A549 (cell line): ENCODE data around the gene HS6ST1. TPM values are rescaled to one million over a fixed set of nuclear protein-coding genes. Genes with fewer than 3 reads are reported as not detected.

Experiments used
- ATAC-seq, 2 experiments: fragments of 200-7000 bp in 1 of 2; fragments of >200 bp in 1 of 2; cut with Nextera tagmentation in 1 of 2; cut with Tn5 transposase in 1 of 2; 3 replicates each; pipeline versions ENCODE4 v1.8.0 to v1.9.1; 2018 to 2020; ENCODE audit warnings: mild to moderate bottlenecking in 1 of 2, moderate library complexity in 1 of 2
- CTCF ChIA-PET: fragments of 300-600 bp; sonication (Branson Sonifier 250); formaldehyde crosslinking; extraction: SDS; loops from one replicate; lab custom pipeline; 2021; ENCODE audit warnings: antibody characterized with exemption, inconsistent platforms; lab: Yijun Ruan, JAX
- POLR2A ChIA-PET: fragments of 350-600 bp; formaldehyde crosslinking; extraction: SDS; loops from one replicate; lab custom pipeline; 2021; ENCODE audit warnings: antibody characterized with exemption, inconsistent platforms; lab: Yijun Ruan, JAX
- DNase-seq, 2 experiments: peaks; one replicate each; pipeline versions ENCODE4 v3.0.0 to v3.0.0-alpha.2; 2011 to 2016; ENCODE audit warnings: low read depth in 1 of 2, low spot score in 1 of 2
- FAIRE-seq: peaks from 2 replicates; lab custom pipeline; 2011; peaks lifted over from hg19 to GRCh38; lab: Jason Lieb, UNC
- H3K27ac ChIP-seq, 2 experiments: fragments of >200 bp; sonication (Bioruptor Twin); formaldehyde crosslinking; 3 replicates each; pipeline ENCODE4 v1.5.1; 2016 to 2017
- H3K4me1 ChIP-seq: fragments of >200 bp; sonication (Bioruptor Twin); formaldehyde crosslinking; 3 replicates; pipeline ENCODE4 v1.6.1; 2016
- H3K4me2 ChIP-seq: fragments of >200 bp; sonication (Bioruptor Twin); formaldehyde crosslinking; 3 replicates; pipeline ENCODE4 v1.6.1; 2016
- H3K4me3 ChIP-seq: fragments of >200 bp; sonication (Bioruptor Twin); formaldehyde crosslinking; 3 replicates; pipeline ENCODE4 v1.5.1; 2016
- H3K9me3 ChIP-seq: fragments of >200 bp; sonication (Bioruptor Twin); formaldehyde crosslinking; 3 replicates; pipeline ENCODE4 v1.6.1; 2016
- ATOH8 ChIP-seq: fragments of 250-450 bp; sonication (Bioruptor Pico); IDR thresholded peaks from 2 replicates; pipeline ENCODE4 v1.5.0; 2020; ENCODE audit warnings: low read depth, mild to moderate bottlenecking, moderate library complexity
- BCL3 ChIP-seq: fragments of >200 bp; sonication (Bioruptor Twin); formaldehyde crosslinking; IDR thresholded peaks from 3 replicates; pipeline ENCODE4 v1.6.1; 2016
- CBX2 ChIP-seq: fragments of 200-600 bp; sonication (generic); IDR thresholded peaks from 2 replicates; pipeline ENCODE4 v1.6.1; 2016; ENCODE audit warnings: low read depth, mild to moderate bottlenecking, borderline replicate concordance
- CEBPB ChIP-seq, 2 experiments: fragments of >200 bp in 1 of 2; sonication (Bioruptor Twin) in 1 of 2; formaldehyde crosslinking in 1 of 2; IDR thresholded peaks; 2 replicates each; pipeline ENCODE4 v1.6.1; 2012 to 2016
- CHD2 ChIP-seq: fragments of 150-350 bp; IDR thresholded peaks from 2 replicates; pipeline ENCODE4 v1.6.1; 2014; ENCODE audit warnings: low read length; ENCODE audit not compliant: partially characterized antibody
- EHF ChIP-seq: fragments of 250-450 bp; sonication (Bioruptor Pico); IDR thresholded peaks from 2 replicates; pipeline ENCODE4 v1.5.0; 2020; ENCODE audit warnings: mild to moderate bottlenecking
- EP300 ChIP-seq, 2 experiments: fragments of >200 bp; sonication (Bioruptor Twin); formaldehyde crosslinking; IDR thresholded peaks; 2 replicates in 1 of 2; 3 replicates in 1 of 2; pipeline ENCODE4 v1.6.1; 2016 to 2017
- HOXA7 ChIP-seq: fragments of 250-450 bp; sonication (Bioruptor Pico); IDR thresholded peaks from 2 replicates; pipeline ENCODE4 v1.5.0; 2020; ENCODE audit warnings: mild to moderate bottlenecking, moderate library complexity
- HOXB5 ChIP-seq: fragments of 250-450 bp; sonication (Bioruptor Pico); IDR thresholded peaks from 2 replicates; pipeline ENCODE4 v1.5.0; 2020; ENCODE audit warnings: mild to moderate bottlenecking, moderate library complexity
- JUN ChIP-seq, 2 experiments: fragments of >200 bp; sonication (Bioruptor Twin); formaldehyde crosslinking; IDR thresholded peaks; 2 replicates in 1 of 2; 3 replicates in 1 of 2; pipeline ENCODE4 v1.6.1; 2016 to 2017
- KDM1A ChIP-seq: fragments of 200-600 bp; sonication (generic); IDR thresholded peaks from 2 replicates; pipeline ENCODE4 v1.6.1; 2016; ENCODE audit warnings: low read depth, mild to moderate bottlenecking
- MAZ ChIP-seq: fragments of 150-350 bp; IDR thresholded peaks from 2 replicates; pipeline ENCODE4 v1.6.1; 2014; ENCODE audit warnings: antibody characterized with exemption, low read depth, low read length, borderline replicate concordance
- NPAS2 ChIP-seq: fragments of 250-450 bp; sonication (Bioruptor Pico); IDR thresholded peaks from 2 replicates; pipeline ENCODE4 v1.8.0; 2022; ENCODE audit warnings: mild to moderate bottlenecking, moderate library complexity, borderline replicate concordance
- NR3C1 ChIP-seq: fragments of >200 bp; sonication (Bioruptor Twin); formaldehyde crosslinking; IDR thresholded peaks from 3 replicates; pipeline ENCODE4 v1.6.1; 2017
- RAD21 ChIP-seq, 2 experiments: fragments of >200 bp in 1 of 2; sonication (Bioruptor Twin) in 1 of 2; formaldehyde crosslinking in 1 of 2; IDR thresholded peaks in 1 of 2; conservative IDR thresholded peaks in 1 of 2; 2 replicates in 1 of 2; 3 replicates in 1 of 2; pipeline ENCODE4 v1.6.1; 2012 to 2018; ENCODE audit warnings: inconsistent platforms in 1 of 2
- RARB ChIP-seq: fragments of 250-450 bp; sonication (Bioruptor Pico); IDR thresholded peaks from 2 replicates; pipeline ENCODE4 v1.8.0; 2021; ENCODE audit warnings: mild to moderate bottlenecking, moderate library complexity
- RCOR1 ChIP-seq: fragments of 150-350 bp; IDR thresholded peaks from 2 replicates; pipeline ENCODE4 v1.6.1; 2014; ENCODE audit warnings: antibody characterized with exemption, low read length, low read depth
- REST ChIP-seq: fragments of 200-600 bp; sonication (generic); IDR thresholded peaks from 2 replicates; pipeline ENCODE4 v1.6.1; 2016; ENCODE audit warnings: antibody characterized with exemption, mild to moderate bottlenecking, moderate library complexity
- RFX5 ChIP-seq: fragments of 450-650 bp; IDR thresholded peaks from 2 replicates; pipeline ENCODE4 v1.7.1; 2014; ENCODE audit warnings: antibody characterized with exemption, mild to moderate bottlenecking, moderate library complexity
- SMC3 ChIP-seq: fragments of >200 bp; sonication (Bioruptor Twin); formaldehyde crosslinking; IDR thresholded peaks from 3 replicates; pipeline ENCODE4 v1.6.1; 2018; ENCODE audit warnings: inconsistent platforms
- TP53 ChIP-seq: fragments of 250-450 bp; sonication (Bioruptor Pico); IDR thresholded peaks from 2 replicates; pipeline ENCODE4 v1.5.0; 2021; ENCODE audit warnings: mild to moderate bottlenecking, moderate library complexity
- ZNF302 ChIP-seq: fragments of 250-450 bp; sonication (Bioruptor Pico); IDR thresholded peaks from 2 replicates; pipeline ENCODE4 v1.9.0; 2021; ENCODE audit warnings: inconsistent platforms, mild to moderate bottlenecking, moderate library complexity
- ZSCAN20 ChIP-seq: fragments of 250-450 bp; sonication (Bioruptor Pico); IDR thresholded peaks from 2 replicates; pipeline ENCODE4 v1.8.0; 2022; ENCODE audit warnings: mild to moderate bottlenecking, moderate library complexity
- WGBS: methylation state at CpG from one replicate; pipeline ENCODE4 v1.1.6; 2017; ENCODE audit errors: missing lambda C conversion rate; 5-methylcytosine and 5-hydroxymethylcytosine counted together
- polyA plus RNA-seq, 4 experiments: library from polyadenylated mRNA; depleted of rRNA in 3 of 4; stranded (reverse); fragments of >200 nt; fragmentation: RNase III in 1 of 4; extraction: RNeasy Plus Mini Kit Qiagen cat#74134 plus additional on column Dnase treatment in 1 of 4; gene quantifications; 2 replicates in 3 of 4; 3 replicates in 1 of 4; pipeline ENCODE4 v1.2.3, GENCODE V29; 2011 to 2017
- TF ChIP-seq, protein P1 (sequence below): IDR thresholded peaks from 2 replicates; pipeline ENCODE4 v1.6.1; 2012; ENCODE audit warnings: low read depth, borderline replicate concordance
- TF ChIP-seq, protein P2 (sequence below): fragments of >200 bp; sonication (Bioruptor Twin); formaldehyde crosslinking; IDR thresholded peaks from 2 replicates; pipeline ENCODE4 v1.6.1; 2016
- TF ChIP-seq, protein P3 (sequence below): IDR thresholded peaks from 2 replicates; pipeline ENCODE4 v1.6.1; 2012

HS6ST1 gene
- polyA plus RNA-seq, 2 of the 4 experiments (the other 2 are of a cell fraction): 3.8 to 11.6 TPM

GRCh38 chr2:128360711-128361110 is 42.0 kb upstream of the HS6ST1 start (continued):
- TF ChIP-seq, protein P1, sequence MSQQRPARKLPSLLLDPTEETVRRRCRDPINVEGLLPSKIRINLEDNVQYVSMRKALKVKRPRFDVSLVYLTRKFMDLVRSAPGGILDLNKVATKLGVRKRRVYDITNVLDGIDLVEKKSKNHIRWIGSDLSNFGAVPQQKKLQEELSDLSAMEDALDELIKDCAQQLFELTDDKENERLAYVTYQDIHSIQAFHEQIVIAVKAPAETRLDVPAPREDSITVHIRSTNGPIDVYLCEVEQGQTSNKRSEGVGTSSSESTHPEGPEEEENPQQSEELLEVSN: no peak
- TF ChIP-seq CBX2: no peak
- no peak for TF ChIP-seq SMC3
- no peak for TF ChIP-seq NR3C1
- TF ChIP-seq RCOR1: no peak
- TF ChIP-seq KDM1A: no peak
- TF ChIP-seq ZNF302 (CRISPR knock-in tag): no peak
- TF ChIP-seq NPAS2 (CRISPR knock-in tag): no peak

DNA sequence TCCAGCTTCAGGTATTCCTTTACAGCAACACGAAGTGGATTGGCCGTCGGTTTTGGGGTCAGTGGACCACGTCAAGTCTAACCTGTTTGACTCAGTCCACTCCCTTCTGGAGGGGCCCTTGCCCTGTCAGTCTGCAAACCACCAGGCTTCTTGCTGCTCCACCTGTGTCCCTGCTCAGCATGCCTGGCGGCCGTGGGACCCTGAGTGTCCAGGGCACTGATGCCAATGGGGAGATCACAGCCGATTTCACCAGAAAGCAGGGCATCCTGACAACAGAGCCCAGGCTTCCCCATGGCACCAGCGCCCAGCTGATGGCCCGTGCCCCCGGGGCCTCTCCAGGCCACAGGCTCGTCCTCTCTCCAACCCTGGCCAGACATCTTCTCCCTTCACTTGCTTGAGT is 41.2 kb upstream of the HS6ST1 start:
- Histone ChIP-seq H3K27ac (no peak overlapping the region), H3K4me2 (no peak overlapping the region), H3K4me3 (no peak overlapping the region), H3K4me1 (peaks cover 9% of the 10 kb centered on the region; the same call in 2 of the 3 replicates), H3K9me3 (no peaks in the 10 kb centered on the region)
- DNase-seq (no peak), ATAC-seq (no peak), FAIRE-seq (no peak)
- TF ChIP-seq CEBPB (IDR thresholded peaks at IDR 0.05): no peak
- no peak for TF ChIP-seq RAD21 (conservative IDR thresholded peaks at IDR 0.05 in 1 of 2, IDR thresholded peaks at IDR 0.05 in 1 of 2)
- TF ChIP-seq ATOH8 (CRISPR knock-in tag): no peak
- no peak for TF ChIP-seq EHF
- TF ChIP-seq RFX5: no peak
- no peak for TF ChIP-seq JUN (IDR thresholded peaks at IDR 0.05)
- no peak for TF ChIP-seq CHD2
- no peak for TF ChIP-seq RARB (CRISPR knock-in tag)
- TF ChIP-seq HOXB5: no peak
- no peak for TF ChIP-seq TP53 (CRISPR knock-in tag)
- TF ChIP-seq BCL3: no peak
- TF ChIP-seq, protein P2, sequence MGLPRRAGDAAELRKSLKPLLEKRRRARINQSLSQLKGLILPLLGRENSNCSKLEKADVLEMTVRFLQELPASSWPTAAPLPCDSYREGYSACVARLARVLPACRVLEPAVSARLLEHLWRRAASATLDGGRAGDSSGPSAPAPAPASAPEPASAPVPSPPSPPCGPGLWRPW: no peak
- TF ChIP-seq REST: no peak
- TF ChIP-seq, protein P3, sequence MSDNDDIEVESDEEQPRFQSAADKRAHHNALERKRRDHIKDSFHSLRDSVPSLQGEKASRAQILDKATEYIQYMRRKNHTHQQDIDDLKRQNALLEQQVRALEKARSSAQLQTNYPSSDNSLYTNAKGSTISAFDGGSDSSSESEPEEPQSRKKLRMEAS: no peak
- no peak for TF ChIP-seq EP300 (IDR thresholded peaks at IDR 0.05)
- no peak for TF ChIP-seq NR3C1
- no peak for TF ChIP-seq MAZ
- no peak for TF ChIP-seq HOXA7
- no peak for TF ChIP-seq ZSCAN20 (CRISPR knock-in tag)
- ChIA-PET CTCF (no interaction called here), POLR2A (no interaction called here)
- WGBS: 37% methylated on average over 9 of the region's 11 CpGs
